GM18520 (cell line): Measurements from ENCODE around the gene ASPHD1.
"Not testable (repeated sequence)": the region's sequence is repeated elsewhere in the genome, so short reads cannot be mapped to it uniquely, and the experiment has no call there.

Experiments used
- ATAC-seq: cut with Tn5 transposase; IDR thresholded peaks from one replicate; pipeline ENCODE4 v1.9.1; 2021; ENCODE audit not compliant: unreplicated experiment

The ASPHD1 gene, protein sequence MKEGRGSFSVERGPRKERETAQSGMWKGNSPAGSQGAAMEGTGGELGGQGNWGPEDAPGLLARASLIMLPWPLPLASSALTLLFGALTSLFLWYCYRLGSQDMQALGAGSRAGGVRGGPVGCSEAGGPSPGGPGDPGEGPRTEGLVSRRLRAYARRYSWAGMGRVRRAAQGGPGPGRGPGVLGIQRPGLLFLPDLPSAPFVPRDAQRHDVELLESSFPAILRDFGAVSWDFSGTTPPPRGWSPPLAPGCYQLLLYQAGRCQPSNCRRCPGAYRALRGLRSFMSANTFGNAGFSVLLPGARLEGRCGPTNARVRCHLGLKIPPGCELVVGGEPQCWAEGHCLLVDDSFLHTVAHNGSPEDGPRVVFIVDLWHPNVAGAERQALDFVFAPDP

DNA sequence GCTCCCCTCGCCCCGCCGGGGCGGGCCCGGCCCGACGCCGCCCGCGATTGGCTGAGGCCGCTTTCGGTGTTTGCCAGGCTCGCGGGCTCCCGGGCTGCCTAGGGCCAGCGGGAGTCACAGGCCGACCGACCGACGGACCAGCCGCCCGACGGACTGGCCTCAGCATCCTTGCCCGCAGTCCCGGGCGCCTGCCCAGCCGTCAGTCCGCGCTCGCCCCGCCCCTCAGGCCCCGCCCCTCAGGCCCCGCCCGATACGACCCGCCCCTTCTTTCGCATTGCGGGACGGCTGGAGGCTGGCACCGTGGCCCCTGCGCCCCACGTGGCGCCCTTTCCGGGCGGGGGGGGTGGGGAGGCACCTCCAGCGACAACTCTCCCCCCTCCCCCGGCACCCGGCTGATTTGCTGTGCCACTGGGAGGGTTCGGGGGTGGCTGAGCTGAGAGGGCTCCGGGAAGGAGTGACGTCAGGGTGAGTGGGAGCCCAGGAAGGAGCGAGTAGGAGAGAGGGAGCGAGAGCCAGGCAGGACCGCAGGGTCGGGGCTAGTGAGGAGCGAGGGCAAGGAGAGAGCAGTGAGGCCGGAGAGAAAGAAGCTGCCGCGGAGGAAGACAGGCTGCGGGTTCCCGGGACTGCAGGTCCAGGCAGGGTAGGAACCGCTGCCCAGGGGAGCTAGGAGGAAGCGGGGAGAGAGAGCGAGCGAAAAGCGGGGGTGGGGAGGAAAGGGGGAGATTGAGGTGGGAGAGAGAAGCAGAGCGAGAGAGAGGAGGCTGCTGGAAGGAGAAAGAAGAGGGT, at the start of gene ASPHD1:
TSS of gene ASPHD1 (plus strand) at position 387 of the 786 bp plus-strand sequence. CDS start 484 bp downstream, outside the sequence.
- ATAC-seq: peak; percentile 55

DNA sequence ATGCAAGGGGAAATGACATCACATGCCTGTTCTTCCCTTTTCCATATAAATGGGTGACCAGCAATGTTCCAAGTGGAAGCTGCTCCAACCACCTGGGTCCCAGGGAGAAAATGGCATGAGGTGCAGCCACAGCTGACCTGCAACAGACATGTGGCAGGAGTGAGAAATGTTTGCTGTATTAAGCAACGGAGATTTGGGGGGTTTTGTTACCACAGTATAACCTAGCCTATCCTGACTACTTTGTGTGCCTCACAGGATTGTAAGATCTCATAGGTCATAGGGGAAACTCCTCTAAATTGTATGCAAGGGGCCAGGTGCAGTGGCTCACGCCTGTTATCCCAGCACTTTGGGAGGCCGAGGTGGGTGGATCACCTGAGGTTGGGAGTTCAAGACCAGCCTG, 49.3 kb upstream of the ASPHD1 start:
- no peak for ATAC-seq

DNA sequence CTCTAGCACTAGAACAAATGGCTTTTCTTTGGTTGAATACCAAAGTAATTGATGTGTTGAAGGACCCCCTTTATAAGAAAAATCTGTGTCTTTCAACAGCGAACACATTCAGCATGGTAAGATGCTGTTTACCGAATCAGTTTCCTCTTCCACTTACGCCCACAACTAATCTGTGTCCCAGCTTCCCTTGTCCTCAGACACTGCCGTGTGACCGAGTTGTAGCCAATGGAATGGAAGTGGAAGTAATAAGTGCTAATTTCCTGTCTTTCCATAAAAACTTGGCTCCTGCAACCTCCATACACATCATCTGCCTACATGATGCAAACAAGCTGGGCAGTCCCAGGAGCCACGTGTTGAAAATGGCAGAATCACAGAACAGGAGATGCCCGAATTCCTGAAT, 47.6 kb upstream of the ASPHD1 start:
- ATAC-seq: no peak

DNA sequence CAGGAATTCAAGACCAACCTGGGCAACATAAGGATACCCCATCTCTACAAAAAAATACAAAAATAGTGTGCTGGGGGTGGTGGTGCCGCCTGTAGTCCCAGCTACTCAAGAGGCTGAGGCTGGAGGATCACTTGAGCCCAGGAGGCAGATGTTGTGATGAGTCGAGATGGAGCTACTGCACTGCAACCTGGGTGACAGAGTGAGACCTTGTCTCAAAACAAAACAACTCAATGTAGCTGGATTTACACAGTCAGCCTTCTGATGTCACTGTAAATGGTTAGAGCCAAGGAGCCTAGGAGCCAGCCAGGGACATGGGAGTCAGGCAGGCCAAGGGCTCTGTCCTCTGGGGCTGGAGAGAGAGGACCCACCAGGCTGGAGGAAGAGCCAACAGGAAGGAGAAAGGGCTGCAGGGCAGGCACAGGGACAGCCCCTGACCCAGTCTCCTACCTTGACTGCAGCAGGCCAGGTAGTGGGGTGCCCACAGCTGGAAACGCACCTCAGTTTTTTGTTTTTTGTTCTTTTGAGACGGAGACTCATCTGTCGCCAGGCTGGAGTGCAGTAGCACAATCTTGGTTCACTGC, 45.7 kb upstream of the ASPHD1 start:
- no peak for ATAC-seq

DNA sequence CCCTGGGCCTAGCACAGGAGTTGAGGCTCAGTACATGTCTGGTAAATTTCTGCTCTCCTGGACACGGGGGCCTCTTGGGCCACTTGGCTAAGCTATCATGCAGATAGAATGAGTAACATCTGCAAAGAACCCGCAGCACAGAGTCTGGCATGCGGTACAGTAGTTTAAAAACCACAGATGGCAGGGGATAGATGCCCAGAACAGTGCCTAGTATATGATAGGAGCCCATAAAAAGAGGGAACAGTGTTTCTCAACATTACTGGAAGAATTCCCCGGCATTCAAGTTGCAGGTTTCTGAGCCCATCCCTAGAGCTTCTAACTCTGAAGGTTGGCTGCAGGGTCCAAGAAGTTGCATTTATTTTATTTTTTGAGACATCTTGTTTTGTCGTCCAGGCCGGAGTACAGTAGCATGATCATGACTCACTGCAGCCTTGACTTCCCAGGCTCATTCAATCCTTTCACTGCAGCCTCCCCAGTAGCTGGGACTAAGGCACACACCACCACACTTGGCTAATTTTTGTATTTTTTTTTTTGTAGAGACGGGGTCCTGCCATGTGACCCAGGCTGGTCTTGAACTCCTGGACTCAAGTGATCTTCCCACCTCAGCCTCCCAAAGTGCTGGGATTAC, 43.0 kb upstream of the ASPHD1 start:
- ATAC-seq: no peak

DNA sequence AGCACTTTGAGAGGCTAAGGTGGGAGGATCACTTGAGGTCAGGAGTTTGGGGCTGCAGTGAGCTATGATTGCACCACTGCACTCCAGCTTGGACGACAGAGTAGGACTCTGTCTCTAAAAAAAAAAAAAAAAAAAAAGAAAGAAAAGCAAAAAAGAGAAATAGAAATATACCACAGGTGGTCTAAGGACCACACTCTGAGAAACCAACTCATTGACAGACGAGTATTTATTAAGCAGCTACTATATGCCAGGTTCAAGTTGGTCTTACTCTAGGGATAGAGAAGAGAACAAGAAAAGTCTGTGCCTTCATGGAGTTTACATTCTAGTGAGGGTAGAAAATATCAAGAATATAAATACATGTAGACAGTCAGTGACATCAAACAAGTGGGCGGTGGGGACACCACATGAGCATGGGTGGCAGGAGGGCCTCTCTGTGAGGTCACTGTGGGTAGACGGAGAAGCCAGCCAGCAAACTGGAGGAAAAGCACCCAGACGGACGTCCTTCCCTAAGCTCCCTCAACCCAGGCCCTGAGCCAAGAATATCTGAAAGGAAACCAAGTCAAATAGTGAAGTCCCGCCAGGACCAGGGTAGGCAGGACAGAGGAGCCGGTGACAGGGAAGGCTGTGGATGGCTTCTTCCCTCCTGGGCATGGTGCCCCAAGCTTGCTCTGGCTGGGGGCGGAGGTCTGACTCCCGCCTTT, 42.0 kb upstream of the ASPHD1 start:
- ATAC-seq: no peak

DNA sequence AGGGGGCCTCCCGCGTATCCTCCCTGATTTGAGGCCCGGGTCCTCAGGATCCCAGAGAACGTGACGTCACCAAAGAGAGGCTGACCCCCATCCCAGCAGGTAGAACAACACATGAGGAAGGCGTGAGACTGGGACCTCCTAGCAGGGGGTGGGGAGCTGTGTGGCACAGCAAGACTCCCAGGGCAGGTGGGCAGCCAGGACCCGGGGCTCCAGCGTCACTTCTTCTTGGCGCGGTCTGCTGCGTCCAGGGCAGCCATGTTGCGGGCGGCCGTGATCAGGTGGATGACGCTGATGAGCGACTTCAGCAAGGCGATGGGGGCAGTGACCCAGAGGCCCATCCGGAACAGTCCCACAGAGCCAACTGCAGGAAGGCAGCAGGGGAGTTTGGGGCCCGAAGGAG, 41.3 kb upstream of the ASPHD1 start:
- no peak for ATAC-seq

DNA sequence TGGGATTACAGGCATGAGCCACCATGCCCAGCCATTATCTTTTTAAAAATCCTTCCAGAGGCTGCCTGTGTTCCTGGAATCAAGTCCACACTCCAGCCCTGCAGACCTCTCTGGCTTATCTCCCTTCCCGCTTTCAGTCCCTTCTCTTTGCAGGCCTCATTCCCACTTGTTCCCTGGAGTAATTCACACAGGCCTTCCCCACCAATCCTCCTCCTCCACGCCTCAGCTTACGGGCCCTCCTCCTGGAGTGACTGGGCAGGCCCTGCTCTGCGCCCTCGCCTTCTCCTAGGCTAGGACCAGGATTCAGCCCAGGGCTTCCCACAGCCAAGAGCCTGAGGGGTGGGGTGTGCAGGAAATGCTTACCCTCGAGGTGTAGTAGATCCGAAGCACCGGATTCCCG, 40.1 kb upstream of the ASPHD1 start:
- ATAC-seq: no peak

DNA sequence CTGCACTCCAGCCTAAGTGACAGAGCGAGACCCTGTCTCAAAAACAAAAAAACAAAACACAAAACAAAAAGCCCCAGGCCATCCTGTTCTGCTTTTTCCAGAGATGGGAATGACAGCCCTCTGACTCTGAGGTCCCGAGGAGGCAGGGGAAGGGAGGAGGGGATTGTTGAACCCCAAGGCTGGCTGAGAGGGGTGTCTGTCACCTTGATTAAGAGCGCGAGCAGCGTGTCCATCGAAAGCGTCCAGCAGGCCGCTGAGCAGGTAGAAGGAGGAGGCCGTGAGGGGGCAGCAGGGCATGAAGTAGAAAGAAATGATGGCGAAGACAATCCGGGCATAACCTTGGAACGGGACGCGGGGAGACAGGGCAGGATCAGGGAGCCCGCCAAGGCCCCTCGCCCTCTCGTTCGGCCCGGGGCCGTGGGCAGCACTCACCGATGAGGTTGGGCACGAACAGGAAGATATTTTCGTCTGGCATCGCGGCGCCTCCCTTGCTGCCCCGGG, 37.9 kb upstream of the ASPHD1 start:
- peak; percentile 6 for ATAC-seq

DNA sequence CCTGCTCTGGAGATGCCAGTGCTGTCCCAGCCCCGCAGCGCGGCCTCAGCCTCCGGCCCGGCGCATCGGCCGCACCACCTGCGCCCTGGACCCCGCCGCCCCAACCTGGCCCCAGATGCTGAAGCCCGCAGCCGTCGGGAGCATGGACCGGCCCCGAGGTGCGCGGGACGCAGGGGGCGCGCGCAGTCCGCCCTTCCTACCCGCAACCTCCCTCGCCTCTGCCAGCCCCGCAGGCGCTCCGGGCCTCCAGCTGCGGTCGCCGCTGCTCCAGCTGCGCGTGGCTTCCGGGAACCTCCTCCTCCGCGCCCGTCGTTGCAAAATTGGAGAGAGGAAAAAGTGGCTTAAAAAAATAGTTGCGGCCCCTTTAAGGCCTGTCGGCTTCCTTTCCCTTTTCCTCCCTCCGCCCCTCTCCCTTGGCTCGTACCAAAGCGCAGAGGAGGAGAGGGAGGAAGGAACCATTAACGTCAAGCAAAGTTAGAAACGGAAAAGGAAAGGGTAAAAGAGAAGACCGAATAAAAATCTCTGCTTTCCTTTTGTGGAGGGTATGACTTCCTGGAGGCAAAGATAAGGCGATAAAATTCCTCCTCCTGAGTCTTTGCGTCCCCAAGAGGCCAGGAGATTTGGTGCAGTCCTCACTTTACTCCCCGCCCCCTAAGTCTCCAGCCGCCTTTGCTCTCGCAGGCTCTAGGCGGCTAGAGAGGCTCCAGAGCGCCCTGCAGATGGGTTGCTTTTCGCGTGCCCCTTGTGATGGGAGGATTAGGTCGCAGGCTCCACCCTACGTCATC, 37.2 kb upstream of the ASPHD1 start, which contains the start of gene CDIPT:
TSS of gene CDIPT (minus strand) at position 343 of the 785 bp plus-strand sequence. CDS start 369 bp downstream, outside the sequence.
- peak; percentile 72 for ATAC-seq

DNA sequence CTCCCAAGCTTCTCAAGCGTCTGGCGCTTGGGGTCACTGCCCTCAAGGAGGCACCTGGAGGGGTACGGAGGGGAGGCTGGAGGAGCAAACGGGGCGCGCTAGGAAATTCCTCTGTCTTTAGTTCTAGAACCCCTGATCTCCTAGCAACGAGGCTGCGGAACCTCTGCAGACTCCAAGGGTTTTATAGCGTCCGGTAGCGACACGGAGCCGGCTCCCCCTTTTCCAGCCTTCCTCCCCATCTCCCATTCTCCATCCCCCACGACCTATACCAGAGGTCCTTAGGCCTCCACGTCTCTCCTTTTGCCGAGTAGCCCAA, 36.7 kb upstream of the ASPHD1 start:
- ATAC-seq: no peak

DNA sequence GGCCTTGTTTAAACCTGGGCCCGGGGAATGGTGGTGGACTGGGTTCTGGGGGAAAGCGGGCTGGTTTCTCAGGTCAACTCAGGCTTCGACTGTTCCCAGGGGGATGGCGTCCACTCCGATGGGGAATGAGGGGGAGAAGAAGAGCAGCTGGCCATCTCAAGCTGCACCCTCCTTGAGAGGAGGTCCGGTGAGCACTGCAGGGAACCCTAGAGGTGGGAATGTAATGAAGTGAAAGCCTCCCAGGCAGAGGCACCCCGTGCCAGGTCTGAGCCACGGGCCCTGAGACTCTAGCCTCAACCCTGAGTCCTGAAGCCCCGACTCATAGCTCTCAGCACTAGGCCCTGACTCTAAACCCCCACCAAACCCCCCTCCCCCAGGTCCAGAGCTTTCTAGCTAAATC, 36.1 kb upstream of the ASPHD1 start:
- ATAC-seq: no peak

DNA sequence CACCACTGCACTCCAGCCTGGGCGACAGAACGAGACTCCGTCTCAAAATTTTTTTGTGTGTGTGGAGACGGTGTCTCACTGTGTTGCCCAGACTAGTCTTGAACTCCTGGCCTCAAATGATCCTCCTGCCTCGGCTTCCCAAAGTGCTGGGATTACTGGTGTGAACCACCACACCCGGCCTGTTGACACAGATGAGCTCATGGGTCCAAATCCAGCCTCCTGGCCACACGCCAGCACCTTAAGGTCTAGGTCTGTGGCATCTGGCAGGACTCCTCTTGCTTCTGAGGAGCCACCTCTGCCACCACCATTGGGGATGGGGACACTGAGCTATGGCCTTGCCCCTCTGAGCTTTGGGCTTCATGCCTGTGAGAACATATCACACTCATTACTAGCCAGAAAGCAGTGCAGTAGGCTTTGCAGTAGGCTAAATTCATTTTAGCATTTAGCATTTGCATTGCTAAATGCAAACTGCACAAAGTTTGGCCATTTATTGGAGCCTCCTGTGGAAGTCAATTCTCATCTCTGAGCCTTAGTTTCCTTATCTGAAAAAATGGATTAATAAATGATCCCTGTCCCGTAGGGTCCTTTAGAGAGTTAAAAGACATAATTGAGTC, 31.8 kb upstream of the ASPHD1 start:
- ATAC-seq: no peak

DNA sequence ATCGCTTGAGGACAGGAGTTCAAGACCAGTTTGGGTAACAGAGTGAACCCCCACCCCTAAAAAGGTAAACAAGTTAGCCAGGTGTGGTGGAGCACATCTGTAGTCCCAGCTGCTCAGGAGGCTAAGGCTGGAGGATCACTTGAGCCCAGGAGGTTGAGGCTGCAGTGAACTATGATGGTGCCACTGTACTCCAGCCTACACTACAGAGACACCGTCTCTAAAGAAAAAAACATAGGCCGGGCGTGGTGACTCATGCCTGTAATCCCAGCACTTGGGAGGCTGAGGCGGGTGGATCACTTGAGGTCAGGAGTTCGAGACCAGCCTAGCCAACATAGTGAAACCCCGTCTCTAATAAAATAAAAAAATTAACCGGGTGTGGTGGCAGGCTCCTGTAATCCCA, 31.2 kb upstream of the ASPHD1 start:
- ATAC-seq: not testable (repeated sequence)

DNA sequence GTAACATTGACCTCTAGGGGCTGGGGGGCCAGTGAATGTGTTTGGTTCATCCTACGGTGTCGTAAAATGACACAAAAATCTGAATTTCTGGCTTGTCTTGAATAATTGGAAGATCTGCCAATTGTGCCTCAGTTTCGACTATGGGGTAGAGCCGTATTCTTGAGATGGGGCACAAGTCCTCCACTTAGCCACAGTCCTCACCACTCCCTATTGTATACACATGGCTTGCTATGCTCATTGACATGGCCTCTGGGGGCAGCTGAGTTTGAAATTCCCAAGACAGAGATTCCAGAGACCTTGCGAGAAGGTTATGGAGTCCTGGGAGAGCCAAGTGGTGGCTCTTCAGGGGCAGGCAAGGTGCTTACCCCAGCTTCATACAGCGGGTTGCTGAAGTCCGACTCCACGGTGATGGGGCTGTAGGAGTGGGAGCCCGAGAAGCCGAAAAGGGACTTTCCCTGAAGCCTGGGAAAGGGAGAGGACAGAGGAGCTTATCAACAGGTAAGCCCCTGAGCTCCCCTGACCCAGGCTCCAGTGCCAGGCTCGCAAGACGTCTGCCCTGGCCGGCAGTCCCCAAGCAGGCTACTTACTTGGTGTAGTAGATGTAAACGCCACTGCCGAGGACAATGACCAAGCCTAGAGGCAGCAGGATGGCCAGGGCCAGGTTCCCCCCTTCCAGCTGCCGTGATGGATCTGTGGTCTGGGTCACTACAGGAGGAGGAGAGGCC, 28.3 kb upstream of the ASPHD1 start:
- ATAC-seq: no peak

DNA sequence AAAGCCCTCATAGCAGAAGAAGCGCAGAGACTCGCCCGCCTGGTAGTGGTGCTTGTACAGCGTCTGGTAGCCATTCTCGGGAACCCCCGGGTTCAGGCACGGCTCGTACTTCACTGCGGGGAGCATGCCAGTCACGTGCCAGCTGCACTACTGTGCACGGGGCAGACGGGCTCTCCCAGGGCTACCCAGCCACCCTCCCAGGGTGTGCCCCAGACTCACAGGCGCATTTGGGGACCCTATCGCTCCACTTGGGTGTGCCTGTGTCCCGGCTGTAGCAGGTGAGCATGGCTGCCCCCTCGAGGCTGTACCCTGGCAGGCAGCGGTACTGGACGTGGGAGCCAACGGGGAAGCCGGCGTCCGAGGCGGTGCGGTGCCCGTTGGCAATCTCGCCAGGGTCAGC, 27.0 kb upstream of the ASPHD1 start:
- ATAC-seq: no peak

DNA sequence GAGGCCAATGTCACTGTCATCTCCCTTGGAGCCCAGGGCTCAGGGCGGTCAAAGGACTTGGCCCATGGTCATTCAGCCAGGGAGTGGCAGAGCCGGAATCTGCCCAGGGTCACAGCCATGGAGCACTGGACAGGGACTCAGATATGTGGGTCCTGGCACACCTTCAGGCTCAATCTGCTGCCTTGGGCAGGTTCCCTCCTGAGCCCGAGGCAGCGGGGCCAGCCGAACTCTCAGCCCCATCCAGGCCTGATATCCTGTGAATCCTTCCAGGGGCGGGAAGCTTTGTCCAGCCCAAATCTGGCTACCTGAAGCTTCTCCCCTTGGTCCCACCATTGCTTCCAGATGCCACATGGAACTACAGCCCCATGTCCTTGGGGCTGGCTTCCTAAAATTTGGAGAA, 25.1 kb upstream of the ASPHD1 start:
- no peak for ATAC-seq

DNA sequence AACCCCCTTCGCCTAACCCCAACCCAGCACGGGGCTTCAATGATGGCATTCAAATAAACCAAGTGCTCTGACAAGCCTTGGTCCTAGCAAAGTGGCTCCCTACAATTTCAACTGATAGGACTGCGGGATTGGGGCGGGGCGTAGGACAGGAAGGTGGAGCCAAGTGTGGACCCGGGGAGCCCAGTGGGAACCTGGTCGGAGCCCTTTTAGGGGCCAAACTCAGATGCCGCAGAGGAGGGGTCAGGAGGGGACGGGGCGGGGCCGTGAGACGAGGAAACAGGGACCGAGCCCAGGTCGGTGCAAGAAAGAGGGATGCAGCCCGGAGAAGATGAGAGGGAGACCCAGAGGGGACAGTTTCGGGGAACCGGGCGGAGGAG, 24.1 kb upstream of the ASPHD1 start:
- ATAC-seq: no peak
